GM13976 (cell line): ENCODE results near the gene CCDC27.

Experiments
- DNase-seq: peaks from one replicate; pipeline ENCODE4 v3.0.0; 2012; ENCODE audit warnings: low spot score
- CTCF ChIP-seq: IDR thresholded peaks from 2 replicates; pipeline ENCODE4 v1.5.1; 2012; ENCODE audit warnings: borderline replicate concordance, mild to moderate bottlenecking; ENCODE audit not compliant: insufficient read depth; ENCODE audit errors: extremely low read depth, missing control alignments, control extremely low read depth
- in situ Hi-C: fragments of 300-500 bp; cut with MboI; formaldehyde crosslinking; loops from one replicate; pipeline ENCODE4 v1.12.0; 2022; ENCODE audit warnings: low sequenced_read_pairs, mixed read lengths, inconsistent platforms; ENCODE audit not compliant: unreplicated experiment

The CCDC27 gene

DNA sequence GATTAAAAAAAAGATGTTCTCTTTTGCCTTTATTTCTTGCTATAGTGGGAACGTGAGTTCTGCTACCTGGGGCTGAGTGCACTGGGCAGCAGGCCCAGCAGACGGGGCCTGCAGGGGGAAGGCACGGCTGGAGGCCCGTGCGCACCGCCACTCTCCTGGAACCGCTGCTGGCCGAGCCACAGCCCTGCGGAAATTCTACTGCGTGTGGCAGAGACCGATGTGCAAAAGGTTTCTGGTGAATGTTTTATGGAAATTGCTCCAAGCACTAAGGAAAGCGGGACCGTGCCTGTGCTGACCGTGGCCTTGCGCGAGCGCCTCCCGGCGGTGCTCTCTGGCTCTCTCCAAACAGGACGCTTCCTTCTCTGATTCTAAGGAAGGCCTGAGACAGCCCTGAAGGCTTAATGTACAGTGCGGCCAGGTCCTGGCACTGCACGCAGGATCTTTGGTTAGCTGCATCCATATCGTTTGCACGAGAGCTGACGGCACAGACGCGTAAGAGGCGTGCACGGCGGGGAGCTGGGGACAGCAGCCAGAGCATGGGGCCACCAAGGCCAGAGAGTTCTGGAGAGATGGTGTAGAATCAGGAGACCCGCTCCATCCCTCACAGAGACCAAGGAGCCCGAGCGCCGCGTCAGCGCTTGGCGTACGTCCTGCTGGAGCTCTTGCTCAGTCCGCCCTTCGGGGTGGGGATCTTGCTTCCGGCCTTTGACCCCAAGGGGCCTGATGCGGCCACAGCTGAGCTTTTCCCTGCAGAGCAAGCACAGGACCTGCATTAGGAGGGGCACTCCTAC, 62.7 kb downstream of the CCDC27 start:
- TF ChIP-seq CTCF, result no peak
- DNase-seq, result no peak
- in situ Hi-C loops, result no loop called here

DNA sequence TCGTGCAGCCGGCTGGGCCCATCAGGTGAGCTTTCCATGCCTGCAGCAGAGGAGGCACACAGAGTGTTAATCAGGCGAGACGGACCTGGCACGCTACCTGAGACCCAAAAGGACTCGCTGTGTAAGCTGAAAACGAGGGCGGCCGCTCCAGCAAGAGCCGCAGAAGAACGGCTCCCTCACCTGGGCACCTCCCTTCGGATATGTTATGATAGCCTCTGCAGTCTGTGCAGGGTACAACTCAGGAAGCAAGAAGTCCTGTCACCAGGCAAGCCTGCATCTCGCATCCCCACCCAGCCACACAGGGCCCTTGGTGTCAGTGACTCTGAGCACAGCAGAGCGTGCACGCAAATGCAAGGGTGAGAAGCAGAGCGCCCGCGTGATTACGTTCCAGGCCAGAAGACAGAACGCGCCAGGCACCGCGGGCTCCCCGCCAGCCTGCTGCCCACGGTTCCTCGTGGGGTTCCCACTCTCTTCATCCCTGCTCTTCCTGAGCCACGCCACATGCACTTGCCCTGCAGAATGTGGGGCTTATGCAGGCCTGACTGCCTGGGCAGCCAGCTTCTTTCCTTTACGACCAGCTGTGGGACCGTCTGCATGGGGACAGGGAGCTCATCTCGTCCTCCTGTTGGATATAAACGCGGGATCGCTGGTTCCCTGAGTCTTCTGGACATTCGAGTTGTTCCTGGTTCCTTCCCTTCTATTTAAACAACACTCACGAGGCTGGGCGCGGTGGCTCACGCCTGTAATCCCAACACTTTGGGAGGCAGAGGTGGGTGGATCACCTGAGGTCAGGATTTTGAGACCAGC, 64.3 kb downstream of the CCDC27 start:
- no peak for TF ChIP-seq CTCF
- in situ Hi-C loops, result no loop called here
- no peak for DNase-seq

- in situ Hi-C loops, result no loop called here
- DNase-seq, result no peak
- TF ChIP-seq CTCF, result no peak
Observed at GRCh38 chr1:3817138-3817740, 65.0 kb downstream of the CCDC27 start.

DNA sequence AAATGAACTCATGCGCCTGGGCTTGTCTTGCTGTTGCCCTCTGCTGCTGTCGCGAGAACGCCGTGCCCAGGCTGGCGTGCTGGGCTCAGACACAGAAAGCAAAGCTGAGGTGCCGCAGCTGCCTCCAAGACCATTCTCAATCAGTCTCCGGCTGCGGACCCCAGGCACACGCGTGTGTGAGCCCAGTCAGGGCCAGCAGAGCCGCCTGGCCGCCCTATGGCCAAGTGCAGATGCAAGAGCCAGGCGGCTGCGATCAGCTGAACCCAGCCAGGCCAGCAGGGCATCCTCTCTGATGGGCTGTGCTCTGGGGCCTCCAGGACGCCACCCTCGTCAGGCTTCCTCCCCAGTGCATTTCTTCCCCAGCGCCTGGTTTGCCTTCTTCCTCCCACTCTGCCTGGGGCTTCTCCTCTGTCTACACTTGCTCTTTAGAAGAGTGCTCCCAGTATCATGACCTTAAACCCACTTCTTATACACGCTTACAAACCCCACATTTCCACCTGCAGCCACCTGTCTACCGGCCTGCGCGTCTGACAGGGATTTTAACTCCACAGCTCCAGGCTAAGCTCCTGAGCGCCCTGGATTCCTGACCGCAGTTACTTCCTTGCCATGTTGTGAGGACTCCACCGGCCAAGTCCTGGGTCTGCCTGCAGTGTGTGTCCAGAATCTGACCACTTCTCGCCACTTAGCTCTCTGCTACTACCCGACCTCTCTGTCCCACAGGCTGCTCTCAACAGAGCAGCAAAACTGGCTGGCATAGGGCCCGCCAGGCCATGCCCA, 65.8 kb downstream of the CCDC27 start:
- no peak for TF ChIP-seq CTCF
- in situ Hi-C loops, result no loop called here
- DNase-seq, result no peak

GRCh38 chr1:3819771-3820200, 67.5 kb downstream of the CCDC27 start:
- DNase-seq, result no peak
- no peak for TF ChIP-seq CTCF
- in situ Hi-C loops, result no loop called here

DNA sequence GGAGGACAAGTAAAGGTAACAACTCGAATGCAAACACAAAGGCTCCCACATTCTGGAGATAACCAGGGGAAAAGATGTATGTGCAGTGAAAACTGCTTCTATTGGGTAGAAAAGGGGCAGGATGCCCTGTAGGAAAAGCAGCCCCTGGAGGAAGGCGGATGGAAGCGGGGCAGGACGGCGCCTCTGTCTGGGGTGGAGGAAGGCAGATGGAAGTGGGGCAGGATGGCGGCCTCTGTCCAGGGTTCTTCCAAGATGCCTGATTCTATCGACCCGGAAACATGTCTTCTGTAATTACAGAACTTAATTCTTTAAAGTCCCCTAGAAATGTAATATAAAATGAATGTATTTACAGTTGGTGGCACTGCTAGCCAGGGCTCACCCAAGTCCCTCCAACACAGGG, 68.1 kb downstream of the CCDC27 start:
- no peak for DNase-seq
- in situ Hi-C loops, result no loop called here
- no peak for TF ChIP-seq CTCF
